SK-N-SH (cell line): ENCODE measurements around the gene NKD1.

Source experiments
- EP300 ChIP-seq, 2 experiments: IDR thresholded peaks; 2 replicates each; pipeline versions ENCODE4 v1.4.0 to v1.6.1; 2012; ENCODE audit warnings: borderline replicate concordance in 1 of 2, low read depth in 1 of 2, low read length in 1 of 2
- GABPA ChIP-seq: IDR thresholded peaks from 2 replicates; pipeline ENCODE4 v1.4.0; 2012; ENCODE audit warnings: low read depth, mild to moderate bottlenecking
- RAD21 ChIP-seq: IDR thresholded peaks from 2 replicates; pipeline ENCODE4 v1.6.1; 2012; ENCODE audit warnings: mild to moderate bottlenecking, low read length
- SIN3A ChIP-seq: IDR thresholded peaks from 2 replicates; pipeline ENCODE4 v1.6.1; 2012; ENCODE audit warnings: low read depth, mild to moderate bottlenecking, low read length, moderate library complexity, borderline replicate concordance
- SMC3 ChIP-seq: IDR thresholded peaks from 2 replicates; pipeline ENCODE4 v1.6.1; 2012; ENCODE audit warnings: low read depth, low read length, improper control_type of control experiment
- TAF1 ChIP-seq: IDR thresholded peaks from 2 replicates; pipeline ENCODE4 v1.6.1; 2012; ENCODE audit warnings: low read depth, mild to moderate bottlenecking, low read length, moderate library complexity, borderline replicate concordance
- TEAD4 ChIP-seq: IDR thresholded peaks from 2 replicates; pipeline ENCODE4 v1.4.0; 2012; ENCODE audit warnings: mild to moderate bottlenecking, borderline replicate concordance; ENCODE audit not compliant: insufficient read depth
- TF ChIP-seq, protein P1 (sequence below): fragments of 200-600 bp; sonication (generic); IDR thresholded peaks from 2 replicates; pipeline ENCODE4 v1.6.1; 2017; ENCODE audit warnings: antibody characterized with exemption, mild to moderate bottlenecking, moderate library complexity
- TF ChIP-seq, protein P2 (sequence below): IDR thresholded peaks from 2 replicates; pipeline ENCODE4; 2012
- TF ChIP-seq, protein P3 (sequence below): fragments of 150-350 bp; IDR thresholded peaks from 2 replicates; pipeline ENCODE4 v1.6.1; 2016; ENCODE audit warnings: mild to moderate bottlenecking, low read depth, low read length
- TF ChIP-seq, protein P4 (sequence below): IDR thresholded peaks from 2 replicates; pipeline ENCODE4 v1.6.1; 2012; ENCODE audit warnings: mild to moderate bottlenecking, low read depth, low read length, moderate library complexity

DNA sequence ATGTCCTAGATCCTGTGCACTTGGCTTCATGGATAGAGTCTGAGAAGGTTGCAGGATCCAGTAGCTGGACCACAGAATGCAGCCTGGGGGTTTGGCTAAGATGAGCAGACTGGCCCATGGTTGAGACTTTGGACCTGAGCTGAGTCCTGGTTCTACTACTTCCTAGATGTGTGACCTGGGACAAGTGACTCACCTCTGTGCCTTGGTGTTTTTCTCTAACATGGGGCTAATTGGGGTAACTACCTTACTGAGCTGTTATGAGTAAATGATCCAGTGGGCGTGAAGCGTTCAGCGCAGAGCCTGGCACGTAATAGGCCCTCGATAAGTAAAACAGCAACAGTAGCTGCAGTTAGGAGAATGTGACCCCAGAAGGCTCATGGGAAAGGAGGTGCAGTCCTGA, 94.2 kb downstream of the NKD1 start:
- TF ChIP-seq, protein P1, sequence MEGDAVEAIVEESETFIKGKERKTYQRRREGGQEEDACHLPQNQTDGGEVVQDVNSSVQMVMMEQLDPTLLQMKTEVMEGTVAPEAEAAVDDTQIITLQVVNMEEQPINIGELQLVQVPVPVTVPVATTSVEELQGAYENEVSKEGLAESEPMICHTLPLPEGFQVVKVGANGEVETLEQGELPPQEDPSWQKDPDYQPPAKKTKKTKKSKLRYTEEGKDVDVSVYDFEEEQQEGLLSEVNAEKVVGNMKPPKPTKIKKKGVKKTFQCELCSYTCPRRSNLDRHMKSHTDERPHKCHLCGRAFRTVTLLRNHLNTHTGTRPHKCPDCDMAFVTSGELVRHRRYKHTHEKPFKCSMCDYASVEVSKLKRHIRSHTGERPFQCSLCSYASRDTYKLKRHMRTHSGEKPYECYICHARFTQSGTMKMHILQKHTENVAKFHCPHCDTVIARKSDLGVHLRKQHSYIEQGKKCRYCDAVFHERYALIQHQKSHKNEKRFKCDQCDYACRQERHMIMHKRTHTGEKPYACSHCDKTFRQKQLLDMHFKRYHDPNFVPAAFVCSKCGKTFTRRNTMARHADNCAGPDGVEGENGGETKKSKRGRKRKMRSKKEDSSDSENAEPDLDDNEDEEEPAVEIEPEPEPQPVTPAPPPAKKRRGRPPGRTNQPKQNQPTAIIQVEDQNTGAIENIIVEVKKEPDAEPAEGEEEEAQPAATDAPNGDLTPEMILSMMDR, result no peak
- TF ChIP-seq SMC3 (no peak), TAF1 (no peak), RAD21 (no peak), EP300 (IDR thresholded peaks at IDR 0.05; ENCODE audit: borderline replicate concordance in 1 of 2, low read depth in 1 of 2, low read length in 1 of 2) (no peak), GABPA (no peak), TEAD4 (no peak), SIN3A (no peak)
- TF ChIP-seq, protein P2, sequence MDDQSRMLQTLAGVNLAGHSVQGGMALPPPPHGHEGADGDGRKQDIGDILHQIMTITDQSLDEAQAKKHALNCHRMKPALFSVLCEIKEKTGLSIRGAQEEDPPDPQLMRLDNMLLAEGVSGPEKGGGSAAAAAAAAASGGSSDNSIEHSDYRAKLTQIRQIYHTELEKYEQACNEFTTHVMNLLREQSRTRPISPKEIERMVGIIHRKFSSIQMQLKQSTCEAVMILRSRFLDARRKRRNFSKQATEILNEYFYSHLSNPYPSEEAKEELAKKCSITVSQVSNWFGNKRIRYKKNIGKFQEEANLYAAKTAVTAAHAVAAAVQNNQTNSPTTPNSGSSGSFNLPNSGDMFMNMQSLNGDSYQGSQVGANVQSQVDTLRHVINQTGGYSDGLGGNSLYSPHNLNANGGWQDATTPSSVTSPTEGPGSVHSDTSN, result no peak
- TF ChIP-seq, protein P3, sequence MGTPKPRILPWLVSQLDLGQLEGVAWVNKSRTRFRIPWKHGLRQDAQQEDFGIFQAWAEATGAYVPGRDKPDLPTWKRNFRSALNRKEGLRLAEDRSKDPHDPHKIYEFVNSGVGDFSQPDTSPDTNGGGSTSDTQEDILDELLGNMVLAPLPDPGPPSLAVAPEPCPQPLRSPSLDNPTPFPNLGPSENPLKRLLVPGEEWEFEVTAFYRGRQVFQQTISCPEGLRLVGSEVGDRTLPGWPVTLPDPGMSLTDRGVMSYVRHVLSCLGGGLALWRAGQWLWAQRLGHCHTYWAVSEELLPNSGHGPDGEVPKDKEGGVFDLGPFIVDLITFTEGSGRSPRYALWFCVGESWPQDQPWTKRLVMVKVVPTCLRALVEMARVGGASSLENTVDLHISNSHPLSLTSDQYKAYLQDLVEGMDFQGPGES, result no peak
- TF ChIP-seq, protein P4, sequence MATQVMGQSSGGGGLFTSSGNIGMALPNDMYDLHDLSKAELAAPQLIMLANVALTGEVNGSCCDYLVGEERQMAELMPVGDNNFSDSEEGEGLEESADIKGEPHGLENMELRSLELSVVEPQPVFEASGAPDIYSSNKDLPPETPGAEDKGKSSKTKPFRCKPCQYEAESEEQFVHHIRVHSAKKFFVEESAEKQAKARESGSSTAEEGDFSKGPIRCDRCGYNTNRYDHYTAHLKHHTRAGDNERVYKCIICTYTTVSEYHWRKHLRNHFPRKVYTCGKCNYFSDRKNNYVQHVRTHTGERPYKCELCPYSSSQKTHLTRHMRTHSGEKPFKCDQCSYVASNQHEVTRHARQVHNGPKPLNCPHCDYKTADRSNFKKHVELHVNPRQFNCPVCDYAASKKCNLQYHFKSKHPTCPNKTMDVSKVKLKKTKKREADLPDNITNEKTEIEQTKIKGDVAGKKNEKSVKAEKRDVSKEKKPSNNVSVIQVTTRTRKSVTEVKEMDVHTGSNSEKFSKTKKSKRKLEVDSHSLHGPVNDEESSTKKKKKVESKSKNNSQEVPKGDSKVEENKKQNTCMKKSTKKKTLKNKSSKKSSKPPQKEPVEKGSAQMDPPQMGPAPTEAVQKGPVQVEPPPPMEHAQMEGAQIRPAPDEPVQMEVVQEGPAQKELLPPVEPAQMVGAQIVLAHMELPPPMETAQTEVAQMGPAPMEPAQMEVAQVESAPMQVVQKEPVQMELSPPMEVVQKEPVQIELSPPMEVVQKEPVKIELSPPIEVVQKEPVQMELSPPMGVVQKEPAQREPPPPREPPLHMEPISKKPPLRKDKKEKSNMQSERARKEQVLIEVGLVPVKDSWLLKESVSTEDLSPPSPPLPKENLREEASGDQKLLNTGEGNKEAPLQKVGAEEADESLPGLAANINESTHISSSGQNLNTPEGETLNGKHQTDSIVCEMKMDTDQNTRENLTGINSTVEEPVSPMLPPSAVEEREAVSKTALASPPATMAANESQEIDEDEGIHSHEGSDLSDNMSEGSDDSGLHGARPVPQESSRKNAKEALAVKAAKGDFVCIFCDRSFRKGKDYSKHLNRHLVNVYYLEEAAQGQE, result no peak
